H1 (cell line): ENCODE data around the gene SSH2. TPM values are rescaled to one million over a fixed set of nuclear protein-coding genes. Genes with fewer than 3 reads are reported as not detected.

Source experiments
- CTCF ChIA-PET: fragments of 300-600 bp; sonication (Branson Sonifier 250); formaldehyde crosslinking; loops from one replicate; lab custom pipeline; 2021; ENCODE audit not compliant: partially characterized antibody; lab: Charles Lee
- POLR2A ChIA-PET: fragments of 300-600 bp; sonication (Branson Sonifier 250); formaldehyde crosslinking; loops from one replicate; lab custom pipeline; 2021; ENCODE audit warnings: inconsistent platforms; ENCODE audit not compliant: partially characterized antibody; lab: Charles Lee
- DNase-seq, 2 experiments: peaks; one replicate each; pipeline versions ENCODE4 v3.0.0 to v3.0.0-alpha.2; 2010 to 2022; ENCODE audit warnings: low spot score in 2 of 2, low read depth in 1 of 2, mixed read lengths in 1 of 2
- FAIRE-seq: peaks from 2 replicates; lab custom pipeline; 2011; peaks lifted over from hg19 to GRCh38; lab: Jason Lieb, UNC
- H2AFZ ChIP-seq: 2 replicates; pipeline ENCODE4 v1.8.1; 2012; ENCODE audit warnings: low read length, inconsistent platforms
- H2AK5ac ChIP-seq: 2 replicates; pipeline ENCODE4 v1.6.1; 2013; ENCODE audit warnings: low read depth, low read length
- H2BK120ac ChIP-seq: replicated peaks from 2 replicates; pipeline ENCODE3; 2013; ENCODE audit warnings: low read depth, low read length, inconsistent platforms
- H2BK12ac ChIP-seq: 2 replicates; pipeline ENCODE4 v1.6.1; 2013; ENCODE audit warnings: low read depth, low read length
- H2BK15ac ChIP-seq: 2 replicates; pipeline ENCODE4 v1.6.1; 2013; ENCODE audit warnings: low read length
- H2BK20ac ChIP-seq: 2 replicates; pipeline ENCODE4 v1.6.1; 2013; ENCODE audit warnings: low read length
- H2BK5ac ChIP-seq: 2 replicates; pipeline ENCODE4 v1.6.1; 2013; ENCODE audit warnings: low read depth, low read length
- H3K14ac ChIP-seq: 2 replicates; pipeline ENCODE4 v1.6.1; 2013; ENCODE audit warnings: inconsistent platforms; ENCODE audit not compliant: insufficient read length
- H3K18ac ChIP-seq: 2 replicates; pipeline ENCODE4 v1.6.1; 2013; ENCODE audit warnings: low read length; ENCODE audit errors: extremely low read depth
- H3K23ac ChIP-seq: 2 replicates; pipeline ENCODE4 v1.6.1; 2013; ENCODE audit warnings: inconsistent platforms; ENCODE audit not compliant: insufficient read length
- H3K23me2 ChIP-seq: 2 replicates; pipeline ENCODE4 v1.6.1; 2013; ENCODE audit warnings: low read depth, low read length
- H3K27ac ChIP-seq: 2 replicates; pipeline ENCODE4 v1.6.1; 2011; ENCODE audit warnings: low read depth, low read length, inconsistent platforms
- H3K27me3 ChIP-seq, 4 experiments: replicated peaks in 1 of 4; 1 replicate in 1 of 4; 2 replicates in 3 of 4; pipeline versions ENCODE4 v1.6.1 to v1.8.1; 2011 to 2013; ENCODE audit warnings: low read length in 3 of 4, mild to moderate bottlenecking in 3 of 4, inconsistent platforms in 2 of 4, mixed read lengths in 2 of 4, moderate library complexity in 1 of 4; ENCODE audit not compliant: control insufficient read depth in 3 of 4, insufficient read depth in 3 of 4; ENCODE audit errors: extremely low read depth in 1 of 4
- H3K36me3 ChIP-seq, 4 experiments: 2 replicates each; pipeline versions ENCODE4 v1.6.1 to v1.8.1; 2011 to 2013; ENCODE audit warnings: mild to moderate bottlenecking in 4 of 4, low read length in 3 of 4, moderate library complexity in 2 of 4, control low read depth in 1 of 4, inconsistent platforms in 1 of 4; ENCODE audit not compliant: insufficient read depth in 4 of 4, control insufficient read depth in 2 of 4
- H3K4ac ChIP-seq: replicated peaks from 2 replicates; pipeline ENCODE3; 2013; ENCODE audit warnings: low read length, low read depth, mixed read lengths, inconsistent platforms; ENCODE audit not compliant: insufficient read length
- H3K4me1 ChIP-seq, 4 experiments: replicated peaks in 1 of 4; 1 replicate in 1 of 4; 2 replicates in 3 of 4; pipeline versions ENCODE4 v1.6.1 to v1.8.1; 2011 to 2013; ENCODE audit warnings: low read length in 3 of 4, inconsistent platforms in 2 of 4, mixed read lengths in 1 of 4; ENCODE audit not compliant: insufficient read depth in 4 of 4, control insufficient read depth in 3 of 4
- H3K4me2 ChIP-seq, 2 experiments: 2 replicates each; pipeline versions ENCODE4 v1.6.1 to v1.8.1; 2011 to 2013; ENCODE audit warnings: low read depth in 2 of 2, low read length in 2 of 2, control low read depth in 1 of 2, inconsistent platforms in 1 of 2, mild to moderate bottlenecking in 1 of 2; ENCODE audit not compliant: insufficient read depth in 1 of 2
- H3K4me3 ChIP-seq, 4 experiments: fragments of 200-600, 300-600 bp in 1 of 4; sonication (generic), shearing (Covaris generic), sonication (Bioruptor Twin) in 1 of 4; 2 replicates each; pipeline versions ENCODE4 v1.5.1 to v1.8.1; 2011 to 2016; ENCODE audit warnings: low read length in 4 of 4, low read depth in 3 of 4, control low read depth in 2 of 4, inconsistent platforms in 2 of 4, mild to moderate bottlenecking in 2 of 4, mixed read lengths in 1 of 4, moderate library complexity in 1 of 4; ENCODE audit not compliant: insufficient read depth in 2 of 4; ENCODE audit errors: extremely low read depth in 1 of 4
- H3K56ac ChIP-seq: replicated peaks from 2 replicates; pipeline ENCODE3; 2013; ENCODE audit warnings: low read depth, mild to moderate bottlenecking, mixed read lengths, low read length, inconsistent platforms; ENCODE audit not compliant: insufficient read length
- H3K79me1 ChIP-seq: 2 replicates; pipeline ENCODE4 v1.6.1; 2013; ENCODE audit warnings: low read depth, low read length, control low read depth
- H3K79me2 ChIP-seq, 2 experiments: 2 replicates each; pipeline versions ENCODE4 v1.6.1 to v1.8.1; 2012 to 2013; ENCODE audit warnings: low read length in 2 of 2, mild to moderate bottlenecking in 2 of 2, inconsistent platforms in 1 of 2; ENCODE audit not compliant: insufficient read depth in 2 of 2, control insufficient read depth in 1 of 2
- H3K9ac ChIP-seq, 4 experiments: replicated peaks in 1 of 4; 1 replicate in 1 of 4; 2 replicates in 3 of 4; pipeline versions ENCODE4 v1.6.1 to v1.8.1; 2011 to 2013; ENCODE audit warnings: low read depth in 3 of 4, low read length in 3 of 4, control low read depth in 2 of 4, mild to moderate bottlenecking in 2 of 4, moderate library complexity in 2 of 4, inconsistent platforms in 1 of 4; ENCODE audit errors: extremely low read depth in 1 of 4
- H3K9me3 ChIP-seq, 2 experiments: 2 replicates each; pipeline versions ENCODE4 v1.6.1 to v1.8.1; 2012 to 2013; ENCODE audit warnings: mild to moderate bottlenecking in 2 of 2, moderate library complexity in 2 of 2, control low read depth in 1 of 2, inconsistent platforms in 1 of 2, low read depth in 1 of 2, low read length in 1 of 2, mixed read lengths in 1 of 2; ENCODE audit not compliant: insufficient read depth in 2 of 2
- H4K20me1 ChIP-seq, 2 experiments: replicated peaks in 1 of 2; 2 replicates each; pipeline versions ENCODE3 to v1.8.1; 2011 to 2013; ENCODE audit warnings: inconsistent platforms in 2 of 2, low read length in 2 of 2, mild to moderate bottlenecking in 1 of 2; ENCODE audit not compliant: insufficient read depth in 2 of 2, control insufficient read depth in 1 of 2
- H4K5ac ChIP-seq: 2 replicates; pipeline ENCODE4 v1.6.1; 2013; ENCODE audit warnings: low read length, low read depth, mixed read lengths, inconsistent platforms; ENCODE audit not compliant: insufficient read length
- H4K8ac ChIP-seq: 2 replicates; pipeline ENCODE4 v1.8.0; 2013; ENCODE audit warnings: mild to moderate bottlenecking, moderate library complexity, low read length, inconsistent platforms; ENCODE audit not compliant: insufficient read depth; ENCODE audit errors: extremely low read depth
- H4K91ac ChIP-seq: replicated peaks from 2 replicates; pipeline ENCODE3; 2013; ENCODE audit warnings: low read length, mixed read lengths, inconsistent platforms; ENCODE audit not compliant: insufficient read length
- BCL11A ChIP-seq, 2 experiments: IDR thresholded peaks; one replicate each; pipeline ENCODE4 v1.6.1; 2011; ENCODE audit warnings: low read depth in 2 of 2, low read length in 2 of 2, mild to moderate bottlenecking in 2 of 2
- BRCA1 ChIP-seq: IDR thresholded peaks from 2 replicates; pipeline ENCODE4 v1.6.1; 2012; ENCODE audit warnings: low read depth, low read length, improper control_type of control experiment
- CBX5 ChIP-seq: fragments of 300-800, 300-1000 bp; sonication (generic); IDR thresholded peaks from 2 replicates; pipeline ENCODE4 v1.7.1; 2016; ENCODE audit warnings: antibody characterized with exemption, low read length, low read depth
- CEBPB ChIP-seq: IDR thresholded peaks from 2 replicates; pipeline ENCODE4 v1.6.1; 2012; ENCODE audit warnings: low read depth, low read length
- JUND ChIP-seq: IDR thresholded peaks from 2 replicates; pipeline ENCODE4 v1.6.1; 2011; ENCODE audit warnings: mild to moderate bottlenecking, improper control_type of control experiment, low read length
- RBBP5 ChIP-seq: IDR thresholded peaks from 2 replicates; pipeline ENCODE4 v1.7.1; 2012; ENCODE audit warnings: low read depth, mild to moderate bottlenecking, inconsistent platforms, low read length, moderate library complexity, borderline replicate concordance
- WGBS, 2 experiments: shearing (Covaris generic) in 1 of 2; methylation state at CpG; one replicate each; pipeline versions ENCODE4 v1.1.6 to v1.1.7; 2013 to 2015; ENCODE audit warnings: low lambda C conversion rate in 2 of 2, mixed read lengths in 2 of 2, inconsistent platforms in 1 of 2, low coverage in 1 of 2, missing lambda C conversion rate in 1 of 2; ENCODE audit not compliant: insufficient replicate concordance in 2 of 2, insufficient coverage in 1 of 2, insufficient read length in 1 of 2; ENCODE audit errors: extremely low coverage in 1 of 2, missing lambda C conversion rate in 1 of 2; 5-methylcytosine and 5-hydroxymethylcytosine counted together
- polyA plus RNA-seq, 7 experiments: library from polyadenylated mRNA; depleted of rRNA in 3 of 7; stranded (reverse) in 5 of 7; unstranded in 2 of 7; fragments of >200 nt in 5 of 7; fragments of 200-250 nt in 2 of 7; gene quantifications; 1 replicate in 5 of 7; 2 replicates in 1 of 7; 4 replicates in 1 of 7; pipeline versions ENCODE4 v1.2.1 to v1.2.3, GENCODE V29; 2011 to 2013; ENCODE audit warnings: missing spikeins in 2 of 7, mixed read lengths in 2 of 7
- total RNA-seq: library from RNA; stranded (reverse); fragmentation: NEBNext Ultra II Directional; extraction: Animal tissue kit (Norgen Biotek cat#: 25700); gene quantifications from 2 replicates; pipeline ENCODE4 v1.2.1, GENCODE V29; 2021

The SSH2 gene
- total and polyA plus RNA-seq, 2 of the 8 experiments (the other 6 are each of a cell fraction or from before 2014, with no cell fraction given): 5.2 to 15.9 TPM

DNA sequence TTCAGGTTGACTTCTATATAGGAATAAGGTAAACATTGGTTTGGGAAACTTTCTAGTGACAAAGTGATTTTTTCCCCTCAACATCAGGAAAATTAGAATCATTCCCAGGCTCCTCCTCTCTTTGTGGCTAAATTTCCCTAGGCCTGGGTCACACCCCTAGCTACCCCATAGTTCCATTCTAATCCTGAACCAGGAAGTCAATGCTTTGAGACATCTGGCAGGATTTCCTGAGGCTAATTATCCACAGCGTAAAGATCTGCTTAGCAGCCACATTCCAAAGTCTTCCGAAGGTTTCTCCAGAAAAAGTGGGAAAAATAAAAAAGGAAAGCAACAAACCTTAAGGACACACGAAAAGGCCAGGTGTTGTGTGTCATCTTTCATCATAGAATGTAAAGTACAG, 247.0 kb downstream of the SSH2 start:
- CTCF ChIA-PET: interaction anchor here (0.7 to 2.2 kb wide), 4 partner anchors 14 to 74 kb away, joined by 3 to 6 read pairs (median 4); no protein-coding TSS in a partner anchor
- H3K27ac ChIP-seq: no peak overlapping the region
- H2BK5ac ChIP-seq: no peak overlapping the region

More for the DNA sequence above, 247.0 kb downstream of the SSH2 start:
- Histone ChIP-seq H4K20me1 (no peaks in the 10 kb centered on the region), H3K18ac (no peak overlapping the region), H2AFZ (no peak overlapping the region), H2AK5ac (no peak overlapping the region), H4K8ac (no peak overlapping the region), H3K27me3 (no peaks in the 10 kb centered on the region), H3K9ac (no peak overlapping the region), H2BK120ac (no peak overlapping the region), H3K9me3 (no peaks in the 10 kb centered on the region), H2BK12ac (no peak overlapping the region), H3K4me3 (no peak overlapping the region), H2BK20ac (no peak overlapping the region), H3K23ac (no peak overlapping the region), H3K79me1 (no peaks in the 10 kb centered on the region), H3K4me2 (no peak overlapping the region), H3K23me2 (no peaks in the 10 kb centered on the region), H4K5ac (no peak overlapping the region), H2BK15ac (no peak overlapping the region), H3K14ac (no peak overlapping the region), H3K79me2 (no peaks in the 10 kb centered on the region), H3K56ac (no peak overlapping the region), H3K4ac (no peak overlapping the region), H4K91ac (no peak overlapping the region), H3K4me1 (no peaks in the 10 kb centered on the region), H3K36me3 (no peaks in the 10 kb centered on the region)
- POLR2A ChIA-PET: interaction anchor here (0.6 to 1.7 kb wide), 3 partner anchors 36 to 453 kb away, joined by 3 to 4 read pairs (median 3); no protein-coding TSS in a partner anchor
- DNase-seq (no peak), FAIRE-seq (no peak)
- TF ChIP-seq BRCA1 (no peak), RBBP5 (no peak), CBX5 (no peak), CEBPB (no peak), BCL11A (IDR thresholded peaks at IDR 0.05; ENCODE audit: low read depth in 2 of 2, low read length in 2 of 2) (no peak), JUND (no peak)
- 71% methylated on average over 3 of the region's 3 CpGs; no CpG with 5 or more reads in 1 of the 2 experiments for WGBS, 2 experiments
